Choroid plexus epithelial cell (primary cell): ENCODE data around the gene GAL3ST1.
"Not testable (repeated sequence)": the region's sequence is repeated elsewhere in the genome, so short reads cannot be mapped to it uniquely, and the experiment has no call there.

Experiments used
- DNase-seq: peaks from one replicate; pipeline ENCODE4 v3.0.0-alpha.2; 2010; ENCODE audit warnings: low read depth
- H3K4me3 ChIP-seq: 2 replicates; pipeline ENCODE4 v1.5.1; 2011; ENCODE audit warnings: low read depth, mild to moderate bottlenecking, control low read depth, low read length, moderate library complexity
- CTCF ChIP-seq: conservative IDR thresholded peaks from 2 replicates; pipeline ENCODE4 v1.5.1; 2011; ENCODE audit warnings: low read depth, mild to moderate bottlenecking, control low read depth, inconsistent platforms, low read length, moderate library complexity

Gene GAL3ST1

GRCh38 chr22:30542811-30543188, 31.7 kb downstream of the GAL3ST1 start:
- DNase-seq: no peak
- H3K4me3 ChIP-seq: peak overlapping the region; percentile 37
- no peak for TF ChIP-seq CTCF

GRCh38 chr22:30541961-30542810, 32.3 kb downstream of the GAL3ST1 start:
- TF ChIP-seq CTCF: no peak
- no peak for DNase-seq
- peak overlapping the region; percentile 37 for H3K4me3 ChIP-seq

DNA sequence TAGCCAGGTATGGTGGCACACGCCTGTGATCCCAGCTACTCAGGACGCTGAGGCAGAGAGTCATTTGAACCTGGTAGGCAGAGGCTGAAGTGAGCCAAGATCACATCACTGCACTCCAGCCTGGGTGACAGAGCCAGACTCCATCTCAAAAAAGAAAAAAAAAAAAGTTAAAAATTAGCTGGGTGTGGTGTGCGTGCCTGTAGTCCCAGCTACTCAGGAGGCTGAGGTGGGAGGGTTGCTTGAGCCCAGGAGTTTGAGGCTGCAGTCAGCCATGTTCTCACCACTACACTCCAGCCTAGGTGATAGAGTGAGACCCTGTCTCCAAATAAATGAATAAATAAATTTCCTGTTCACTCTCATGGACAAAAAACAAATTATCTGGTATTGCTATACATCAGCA, 33.0 kb downstream of the GAL3ST1 start:
- not testable (repeated sequence) for DNase-seq, H3K4me3 ChIP-seq

GRCh38 chr22:30539368-30539767, 35.1 kb downstream of the GAL3ST1 start:
- TF ChIP-seq CTCF: no peak
- no peak overlapping the region for H3K4me3 ChIP-seq
- no peak for DNase-seq

DNA sequence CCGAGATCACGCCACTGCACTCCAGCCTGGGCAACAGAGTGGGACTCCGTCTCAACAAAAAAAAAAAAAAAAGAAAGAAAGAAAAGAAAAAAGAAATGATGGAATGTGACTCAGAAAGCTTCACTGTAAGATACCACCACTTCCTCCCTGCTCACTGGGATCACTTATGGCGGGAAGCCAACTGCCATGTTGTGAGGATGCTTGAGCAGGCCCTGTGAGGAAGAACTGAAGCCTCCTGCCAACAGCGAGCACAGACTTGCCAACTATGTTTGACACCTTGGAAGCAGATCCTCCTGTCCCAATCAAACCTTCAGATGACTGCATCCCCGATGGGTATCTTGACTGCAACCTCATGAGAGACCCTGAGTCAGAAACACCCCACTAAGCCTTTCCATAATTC, 36.2 kb downstream of the GAL3ST1 start:
- peak; percentile 41 for DNase-seq
- TF ChIP-seq CTCF: no peak
- no peak overlapping the region for H3K4me3 ChIP-seq

DNA sequence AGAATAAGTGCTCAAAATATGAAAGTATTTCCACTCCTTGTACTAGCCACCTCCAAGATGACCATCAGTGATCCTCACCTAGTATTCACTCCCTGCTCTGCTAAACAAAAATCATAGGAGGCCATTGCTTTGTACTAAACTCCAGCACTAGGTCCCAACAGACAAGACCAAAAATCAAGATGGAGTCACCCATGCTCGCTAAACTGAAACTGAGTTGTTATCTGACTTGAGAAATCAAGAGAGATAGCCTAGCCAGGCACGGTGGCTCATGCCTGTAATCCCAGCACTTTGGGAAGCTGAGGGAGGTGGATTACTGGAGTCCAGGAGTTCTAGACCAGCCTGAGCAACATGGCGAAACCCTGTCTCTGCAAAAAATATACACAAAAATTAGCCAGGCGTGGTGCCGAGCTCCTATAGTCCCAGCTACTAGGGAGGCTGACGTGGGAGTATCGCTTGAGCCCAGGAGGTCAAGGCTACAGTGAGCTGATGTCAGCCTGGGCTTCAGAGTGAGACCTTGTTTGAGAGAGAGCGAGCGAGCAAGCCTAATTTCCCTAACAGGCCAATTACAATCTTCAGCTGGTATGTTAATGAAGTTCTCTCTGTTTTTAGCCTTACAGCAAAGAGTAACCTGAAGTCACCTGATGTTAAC, 37.3 kb downstream of the GAL3ST1 start:
- TF ChIP-seq CTCF: no peak
- DNase-seq: no peak
- no peak overlapping the region for H3K4me3 ChIP-seq

- no peak for DNase-seq
- no peak for TF ChIP-seq CTCF
- no peak overlapping the region for H3K4me3 ChIP-seq
Observed at GRCh38 chr22:30535182-30535581, 39.3 kb downstream of the GAL3ST1 start.
